CD4-positive, alpha-beta T cell (primary cell): Measurements from ENCODE around the gene EXO5. TPM values are rescaled to one million over a fixed set of nuclear protein-coding genes. Genes with fewer than 3 reads are reported as not detected.

Source experiments
- ATAC-seq: fragments of 200-7000 bp; cut with Tn5 transposase; one replicate; pipeline ENCODE4 v1.10.0; 2022; ENCODE audit warnings: mild to moderate bottlenecking; ENCODE audit not compliant: poor library complexity
- CTCF ChIA-PET: fragments of 350-600 bp; sonication (Branson Sonifier 250); formaldehyde crosslinking; loops from one replicate; lab custom pipeline; 2021; ENCODE audit warnings: antibody characterized with exemption, inconsistent platforms; lab: Charles Lee
- POLR2A ChIA-PET: fragments of 350-600 bp; sonication (Branson Sonifier 250); formaldehyde crosslinking; loops from one replicate; lab custom pipeline; 2021; ENCODE audit warnings: antibody characterized with exemption, inconsistent platforms; lab: Charles Lee
- DNase-seq, 14 experiments: peaks; one replicate each; pipeline ENCODE4 v3.0.0-alpha.2; 2013 to 2020; ENCODE audit warnings: mixed read lengths in 2 of 14
- H3K27ac ChIP-seq, 2 donors: one replicate each; pipeline versions ENCODE4 v1.5.1 to v1.7.0; 2013; ENCODE audit warnings: low read length in 2 of 2, low read depth in 1 of 2, mild to moderate bottlenecking in 1 of 2
- H3K27me3 ChIP-seq, 2 experiments: 1 replicate in 1 of 2; 2 replicates in 1 of 2; pipeline versions ENCODE4 v1.6.1 to v1.7.0; 2013; ENCODE audit warnings: low read length in 2 of 2, control low read depth in 1 of 2, mild to moderate bottlenecking in 1 of 2, moderate library complexity in 1 of 2; ENCODE audit not compliant: insufficient read depth in 2 of 2, control insufficient read depth in 1 of 2
- H3K36me3 ChIP-seq: one replicate; pipeline ENCODE4 v1.6.1; 2013; ENCODE audit warnings: low read length, control low read depth; ENCODE audit not compliant: insufficient read depth
- H3K4me1 ChIP-seq: one replicate; pipeline ENCODE4 v1.6.1; 2013; ENCODE audit warnings: low read length, control low read depth; ENCODE audit not compliant: insufficient read depth
- H3K4me3 ChIP-seq: one replicate; pipeline ENCODE4 v1.5.1; 2013; ENCODE audit warnings: mild to moderate bottlenecking, low read length, moderate library complexity
- H3K9me3 ChIP-seq, 2 experiments: 1 replicate in 1 of 2; 2 replicates in 1 of 2; pipeline versions ENCODE4 v1.6.1 to v1.7.0; 2013; ENCODE audit warnings: low read length in 2 of 2, mild to moderate bottlenecking in 2 of 2, control low read depth in 1 of 2, moderate library complexity in 1 of 2; ENCODE audit not compliant: control insufficient read depth in 1 of 2, insufficient read depth in 1 of 2
- H3K27ac Mint-ChIP-seq: one replicate; pipeline ENCODE4 v1.8.0; 2020; ENCODE audit warnings: mixed read lengths
- H3K27me3 Mint-ChIP-seq: one replicate; pipeline ENCODE4 v1.8.0; 2021; ENCODE audit warnings: mixed read lengths
- H3K36me3 Mint-ChIP-seq: one replicate; pipeline ENCODE4 v1.8.0; 2021; ENCODE audit warnings: low read depth, mixed read lengths
- H3K4me1 Mint-ChIP-seq: one replicate; pipeline ENCODE4 v1.8.0; 2021; ENCODE audit warnings: low read depth, mixed read lengths
- H3K4me3 Mint-ChIP-seq: one replicate; pipeline ENCODE4 v1.8.0; 2020; ENCODE audit warnings: mild to moderate bottlenecking, mixed read lengths
- H3K9me3 Mint-ChIP-seq: one replicate; pipeline ENCODE4 v1.8.0; 2020; ENCODE audit warnings: mixed read lengths
- CTCF ChIP-seq: fragments of 200-600 bp; IDR thresholded peaks from one replicate; pipeline ENCODE4 v1.8.0; 2022; ENCODE audit warnings: antibody characterized with exemption, mild to moderate bottlenecking
- intact Hi-C, 2 experiments: fragments of 100-400 bp; cut with DNase I in 1 of 2; cut with micrococcal nuclease in 1 of 2; formaldehyde crosslinking; loops; one replicate each; pipeline versions ENCODE4 v1.15.1 to v1.9.0; 2023 to 2025; cut with DNase I, micrococcal nuclease
- total RNA-seq, 174 experiments: library from RNA in 2 of 174; stranded (reverse) in 2 of 174; gene quantifications; one replicate each; pipeline ENCODE4 v1.2.3 and lab custom pipeline; 2021 to 2026

The EXO5 gene
- total RNA-seq, 2 experiments from 2014 or later: 4.5 to 4.9 TPM

DNA sequence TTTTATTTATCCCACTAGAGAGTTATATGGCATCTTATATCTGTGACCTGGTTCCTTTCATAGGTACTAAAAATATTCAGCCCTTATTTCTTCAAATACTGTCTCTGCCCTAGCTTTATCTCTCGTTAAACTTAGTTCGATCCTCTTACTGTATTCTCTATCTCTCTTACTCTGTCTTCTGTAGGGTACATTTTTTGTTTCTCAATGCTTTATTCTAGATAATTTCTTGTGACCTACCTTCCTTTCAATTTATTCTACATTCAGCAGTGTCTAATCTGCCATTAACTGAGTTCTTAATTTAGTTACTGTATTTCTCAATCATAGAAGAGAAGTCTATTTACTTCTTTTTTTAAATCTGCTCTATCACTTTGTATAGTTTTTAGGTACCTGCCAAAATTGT lies 33.3 kb upstream of the EXO5 start:
- peaks cover 17% of the 10 kb centered on the region for H3K9me3 Mint-ChIP-seq
- H3K9me3 ChIP-seq: peaks cover 15 to 52% of the 10 kb centered on the region in 2 experiments
- CTCF ChIA-PET: interaction anchor here (1.7 kb wide), 1 partner anchor 25 kb away, joined by 3 read pairs; the partner anchor contains the start of gene ZFP69B
- peaks cover 29% of the 10 kb centered on the region for H3K4me1 Mint-ChIP-seq
- H3K27ac ChIP-seq: no peak overlapping the region
- ATAC-seq: no peak
- H3K36me3 Mint-ChIP-seq: peaks cover 59% of the 10 kb centered on the region
- H3K4me1 ChIP-seq: peaks cover 16% of the 10 kb centered on the region
- no peak for TF ChIP-seq CTCF
- DNase-seq: no peak
- no peaks in the 10 kb centered on the region for H3K27me3 Mint-ChIP-seq
- H3K4me3 Mint-ChIP-seq: peak overlapping the region; percentile 26
- POLR2A ChIA-PET: interaction anchor here (0.7 kb wide), 1 partner anchor 24 kb away, joined by 4 read pairs; no protein-coding TSS in a partner anchor
- intact Hi-C loops: no loop called here
- no peaks in the 10 kb centered on the region for H3K36me3 ChIP-seq
- no peak overlapping the region for H3K4me3 ChIP-seq
- no peak overlapping the region for H3K27ac Mint-ChIP-seq
- no peaks in the 10 kb centered on the region for H3K27me3 ChIP-seq

DNA sequence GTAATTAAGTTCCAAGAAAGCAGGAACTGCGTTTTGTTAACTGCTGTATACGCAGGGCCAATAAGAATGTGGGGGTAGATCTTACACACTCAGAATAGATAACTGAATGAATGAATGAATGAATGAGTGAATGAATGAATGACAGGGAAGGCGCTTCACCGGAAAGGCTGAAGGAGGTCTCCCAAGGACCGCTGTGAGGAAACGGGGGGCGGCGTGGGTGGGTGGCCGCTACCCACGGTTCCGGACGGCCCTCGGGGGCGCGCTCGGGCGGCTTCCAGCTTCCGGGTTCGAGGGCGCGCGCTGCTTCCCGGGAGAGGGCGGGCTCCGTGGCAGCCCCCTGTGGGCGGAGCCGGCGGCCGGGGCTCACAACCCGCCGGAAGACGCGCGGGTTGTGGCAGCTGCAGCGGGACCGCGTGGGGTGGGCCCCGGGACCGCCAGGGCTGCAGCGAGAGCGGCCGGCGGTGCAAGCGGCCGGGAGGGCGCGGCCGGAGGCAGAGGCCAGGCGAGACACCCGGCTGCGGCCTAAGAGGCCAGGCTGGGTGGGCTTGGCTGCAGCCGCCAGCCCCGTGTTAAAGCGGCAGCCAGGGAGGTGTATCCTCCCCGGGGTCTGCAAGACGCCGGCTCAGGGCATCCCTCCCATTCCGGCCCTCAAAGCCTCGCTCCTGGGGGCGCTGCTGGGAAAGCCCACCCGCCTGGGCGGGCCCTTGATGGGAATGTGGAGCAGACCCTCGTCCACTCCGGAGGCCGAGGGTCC lies 31.5 kb upstream of the EXO5 start, which contains the start of gene ZFP69:
Gene ZFP69 (plus strand): TSS at position 367 of the 754 bp plus-strand sequence. CDS start 2,072 bp downstream, outside the sequence.
- no peaks in the 10 kb centered on the region for H3K27me3 ChIP-seq
- H3K9me3 Mint-ChIP-seq: peaks cover 9% of the 10 kb centered on the region

More for the DNA sequence above, 31.5 kb upstream of the EXO5 start, which contains the start of gene ZFP69:
- H3K9me3 ChIP-seq: peaks cover 10 to 45% of the 10 kb centered on the region in 2 experiments
- no peak for TF ChIP-seq CTCF
- peak within 1 kb of the TSS; percentile 86 for H3K27ac Mint-ChIP-seq
- peaks cover 29% of the 10 kb centered on the region for H3K4me1 Mint-ChIP-seq
- intact Hi-C loops: no loop called here
- peak; percentile 37 to 85 (median 64) for DNase-seq
- ATAC-seq: peak; percentile 93
- peaks cover 16% of the 10 kb centered on the region for H3K4me1 ChIP-seq
- ChIA-PET POLR2A (interaction anchor here (0.9 to 2.3 kb wide), 7 partner anchors 14 to 438 kb away, joined by 3 to 13 read pairs (median 3); partner anchors contain the start of genes ZFP69B and ZNF684), CTCF (interaction anchor here (1.2 to 1.7 kb wide), 2 partner anchors 27 to 192 kb away, joined by 3 read pairs; partner anchors contain the start of gene ZFP69B)
- H3K4me3 ChIP-seq: peak within 1 kb of the TSS; percentile 88
- peaks cover 10% of the 10 kb centered on the region for H3K36me3 ChIP-seq
- no peaks in the 10 kb centered on the region for H3K27me3 Mint-ChIP-seq
- H3K4me3 Mint-ChIP-seq: peak within 1 kb of the TSS; percentile 95
- H3K27ac ChIP-seq: peak within 1 kb of the TSS; percentile 36 to 49
- H3K36me3 Mint-ChIP-seq: peaks cover 68% of the 10 kb centered on the region
